Left renal cortex interstitium (tissue), 4 donors: ENCODE data around the gene FEV. TPM values are rescaled to one million over a fixed set of nuclear protein-coding genes. Genes with fewer than 3 reads are reported as not detected.

Experiments used
- DNase-seq, 4 donors: peaks; one replicate each; pipeline ENCODE4 v3.0.0-alpha.2; 2013; ENCODE audit warnings: low read depth in 4 of 4, low spot score in 2 of 4, missing footprints in 1 of 4
- polyA plus RNA-seq, 4 donors: library from polyadenylated mRNA; unstranded; fragments of 120-200 nt; gene quantifications; one replicate each; pipeline ENCODE4 v1.2.1, GENCODE V29; 2013; ENCODE audit not compliant: insufficient read length in 4 of 4

FEV gene
- polyA plus RNA-seq, 4 donors = 0.13 TPM; not detected in 3

GRCh38 chr2:218993345-218994315, 8.6 kb upstream of the FEV start, which contains the start of gene CRYBA2:
TSS of gene CRYBA2 (minus strand) at chr2:218993422. CDS start at chr2:218993176, 246 bp downstream.
- no peak for DNase-seq

DNA sequence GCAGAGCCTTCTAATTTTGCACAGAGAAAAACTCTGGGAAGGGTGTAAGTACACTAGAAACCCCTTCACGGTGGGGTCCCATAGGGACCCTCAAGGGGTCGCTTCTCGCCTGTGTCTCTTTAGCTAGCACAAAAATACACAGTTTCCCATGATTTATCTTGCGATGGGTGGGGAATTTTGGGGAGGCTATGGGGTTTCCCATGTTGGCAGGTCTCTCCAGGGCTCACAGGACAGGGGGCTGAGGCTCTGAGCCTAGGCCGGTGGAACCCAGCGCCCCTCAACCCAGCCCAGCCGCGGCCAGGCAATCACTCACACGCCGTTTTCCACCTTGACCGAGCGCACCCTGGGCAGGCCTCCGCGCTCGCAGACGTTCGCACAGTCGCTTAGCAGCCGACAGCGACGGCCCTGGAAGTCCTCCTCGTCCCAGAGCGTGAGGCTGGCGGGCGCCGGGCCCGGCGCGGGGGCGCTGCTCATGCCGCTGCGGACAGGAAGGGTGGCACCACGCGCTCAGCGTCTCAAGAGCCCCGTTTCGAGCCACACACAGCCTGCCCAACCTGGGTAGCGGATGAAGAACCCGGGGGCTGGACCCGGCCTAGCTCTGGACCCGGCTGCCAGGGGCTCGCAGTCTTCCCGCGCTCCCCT, 7.8 kb upstream of the FEV start:
- no peak for DNase-seq

- no peak for DNase-seq
Measured at GRCh38 chr2:218992196-218992595, 7.2 kb upstream of the FEV start.

- DNase-seq = no peak
Measured at GRCh38 chr2:218991674-218992168, 6.7 kb upstream of the FEV start.

- DNase-seq = no peak
Measured at GRCh38 chr2:218990612-218991011, 5.6 kb upstream of the FEV start.

GRCh38 chr2:218990052-218990451, 5.1 kb upstream of the FEV start:
- DNase-seq = no peak

DNA sequence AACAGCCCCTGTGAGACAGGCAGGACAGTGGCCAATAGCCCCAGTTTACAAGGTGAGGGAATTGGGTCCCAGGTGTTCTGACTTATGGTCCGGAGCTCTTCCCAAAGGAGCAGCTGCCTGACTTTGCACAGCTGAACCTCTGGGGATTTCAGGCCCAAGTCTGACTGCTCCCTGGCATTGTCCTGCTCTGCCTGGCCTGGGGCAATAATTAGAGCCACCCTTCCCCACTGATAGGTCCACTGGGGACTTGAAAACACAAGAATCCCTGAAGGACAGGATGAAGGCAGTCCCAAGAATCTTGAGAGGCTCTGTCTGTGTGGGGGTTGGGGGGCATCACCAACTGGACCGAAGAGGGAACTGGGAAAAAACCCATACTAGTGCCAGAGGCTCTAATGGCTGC, 3.7 kb upstream of the FEV start:
- no peak for DNase-seq

- DNase-seq = no peak
Measured at GRCh38 chr2:218988164-218988563, 3.2 kb upstream of the FEV start.

- DNase-seq = no peak
Measured at GRCh38 chr2:218986148-218986761, 1.3 kb upstream of the FEV start.

DNA sequence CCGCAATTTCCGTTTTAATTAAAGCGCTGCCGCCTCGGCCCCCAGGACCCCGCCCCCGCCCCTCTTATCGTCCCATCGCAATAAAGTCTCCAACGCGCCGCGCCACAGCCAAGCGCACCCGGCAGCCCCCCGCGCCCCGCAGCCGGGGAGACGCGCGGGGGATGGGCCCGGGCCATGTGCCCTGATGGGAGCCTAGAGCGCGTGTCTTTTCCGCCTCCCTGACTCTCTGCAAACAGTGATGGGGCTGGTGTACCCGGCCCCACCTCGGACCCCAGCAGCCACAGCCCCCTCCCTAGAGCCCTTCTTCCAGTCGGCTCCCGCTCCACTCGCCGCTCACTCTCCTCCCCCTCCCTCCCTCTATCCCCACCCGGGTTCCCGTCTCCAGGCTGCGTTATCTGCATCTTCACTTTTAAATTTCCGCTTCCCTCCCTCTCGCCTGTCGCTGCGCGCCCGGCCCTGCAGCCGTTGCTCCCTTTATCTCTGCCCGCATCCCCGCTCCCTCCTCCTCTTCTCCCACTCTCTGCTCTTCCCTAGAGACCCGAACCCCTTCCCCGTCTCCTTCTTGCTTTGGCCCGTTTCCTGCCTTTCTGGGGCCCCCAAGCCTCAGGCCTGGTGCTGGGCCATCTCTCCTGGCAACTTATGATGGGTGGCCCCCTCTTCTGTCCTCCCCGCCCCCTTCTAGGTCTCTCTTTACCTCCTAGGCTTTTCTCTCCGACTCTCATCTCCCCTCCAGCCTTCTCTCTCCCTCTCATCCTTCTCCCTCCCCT, 524 bp upstream of the FEV start:
- DNase-seq = no peak

- DNase-seq = no peak
Measured at GRCh38 chr2:218984239-218985020, 554 bp downstream of the FEV start.

DNA sequence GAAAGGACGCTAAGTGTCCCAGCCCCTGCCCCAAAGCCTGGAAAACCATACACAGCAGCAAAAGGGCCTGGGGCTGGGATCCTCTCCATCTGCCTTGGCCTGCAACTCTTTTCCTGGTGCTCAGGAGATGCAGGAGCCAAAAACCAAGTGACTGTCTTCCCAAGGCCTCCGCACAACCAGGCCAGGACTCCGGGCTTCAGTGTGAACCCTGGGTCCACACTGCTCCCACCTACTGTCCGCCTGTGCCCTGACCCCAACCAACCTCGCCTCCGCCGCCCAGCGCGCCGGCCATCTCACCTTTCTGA, 1.1 kb downstream of the FEV start:
- no peak for DNase-seq

- no peak for DNase-seq
Measured at GRCh38 chr2:218983263-218983933, 1.6 kb downstream of the FEV start.

DNA sequence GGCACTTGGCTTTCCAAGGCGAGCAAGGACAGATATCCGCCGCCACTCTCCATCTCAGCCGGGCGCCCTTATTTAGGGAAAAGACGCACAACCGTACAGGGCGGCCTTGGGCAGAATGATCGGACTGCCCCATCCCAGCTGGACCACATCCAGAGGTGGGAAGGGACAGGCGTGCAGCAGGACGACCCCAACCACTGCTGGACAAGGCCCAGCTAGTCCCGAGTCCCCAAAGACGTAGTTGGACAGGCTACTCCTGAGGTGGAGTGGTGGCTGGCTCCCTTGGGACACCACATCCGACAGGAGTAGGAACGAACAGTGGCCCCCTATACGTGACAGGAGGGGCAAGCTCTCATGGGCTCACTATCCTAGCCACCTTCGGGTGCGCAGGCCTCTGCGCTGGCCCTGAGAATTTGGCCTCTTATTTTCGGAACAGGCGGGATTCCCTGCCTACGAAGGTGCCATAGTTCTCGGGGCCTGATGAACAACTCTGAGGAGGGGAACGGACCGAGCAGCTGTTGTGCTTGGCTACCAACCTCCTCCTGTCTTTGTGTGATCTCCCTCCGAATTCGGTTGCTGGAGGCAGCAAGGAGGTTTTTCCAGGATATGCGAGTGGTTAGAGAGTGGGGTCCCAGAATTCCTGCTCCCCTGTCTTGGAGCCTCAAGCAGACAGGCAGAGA, 2.3 kb downstream of the FEV start:
- DNase-seq = no peak

DNA sequence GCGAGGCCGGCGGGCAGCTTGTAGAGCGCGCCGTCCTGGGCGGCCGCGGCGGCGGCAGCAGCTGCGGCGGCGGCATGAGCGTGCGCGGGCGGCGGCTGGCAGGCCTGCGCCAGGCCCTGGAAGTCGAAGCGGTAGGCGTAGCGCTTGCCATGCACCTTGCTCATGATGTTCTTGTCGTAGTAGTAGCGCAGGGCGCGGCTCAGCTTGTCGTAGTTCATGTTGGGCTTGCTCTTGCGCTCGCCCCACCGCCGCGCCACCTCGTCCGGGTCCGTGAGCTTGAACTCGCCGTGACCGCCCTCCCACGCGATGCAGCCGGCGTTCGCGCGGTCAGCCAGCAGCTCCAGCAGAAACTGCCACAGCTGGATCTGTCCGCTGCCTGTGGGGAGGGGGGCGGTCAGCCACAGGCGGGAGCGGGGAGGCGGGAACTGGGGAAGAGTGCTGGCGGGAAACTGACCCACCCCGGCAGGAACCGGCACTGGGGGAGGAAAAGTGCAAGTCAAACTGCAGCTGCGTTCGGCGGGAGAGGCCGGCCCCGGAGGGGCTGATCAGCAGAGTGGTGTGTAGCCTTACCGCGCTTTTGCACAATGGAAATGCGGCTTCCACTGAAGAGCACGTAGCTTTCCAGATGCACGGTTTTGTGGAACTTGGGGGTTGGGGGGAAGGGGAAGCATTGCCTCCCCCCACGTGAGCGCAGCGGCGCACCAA, 3.0 kb downstream of the FEV start:
- no peak for DNase-seq

- no peak for DNase-seq
Measured at GRCh38 chr2:218981390-218981880, 3.5 kb downstream of the FEV start.

DNA sequence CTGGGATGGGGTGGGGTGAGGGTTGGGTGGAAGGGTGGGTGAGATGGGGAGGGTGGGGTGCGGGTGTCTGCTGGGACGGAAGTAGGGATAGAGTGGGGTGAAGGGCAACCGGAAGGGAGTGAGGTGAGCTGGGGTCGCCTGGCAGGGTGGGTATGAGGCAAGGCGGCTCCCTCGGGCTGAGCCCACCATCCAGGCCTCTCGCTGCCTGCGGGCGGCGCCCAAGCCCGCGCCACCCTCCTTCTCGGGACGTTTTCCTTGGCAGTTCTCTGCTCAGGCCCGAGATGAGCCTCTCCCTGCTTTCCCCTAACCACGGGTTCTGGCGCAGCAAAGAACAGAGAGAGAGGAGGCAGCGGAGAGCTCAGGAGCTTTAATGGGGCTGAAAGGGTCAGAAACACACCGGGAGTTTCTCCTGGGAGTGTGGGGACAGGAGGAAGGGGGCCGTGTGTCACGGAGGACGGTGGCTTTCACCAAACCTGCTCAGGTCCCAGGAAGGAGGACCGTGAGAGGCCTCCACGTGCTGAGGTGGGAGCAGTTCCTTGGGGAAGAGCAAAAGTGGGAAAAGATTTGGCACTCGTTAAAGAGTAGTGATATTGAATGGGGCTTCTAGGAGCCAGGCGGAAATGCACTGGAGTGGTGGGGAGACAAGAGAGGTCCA, 4.1 kb downstream of the FEV start:
- no peak for DNase-seq
